NCI-H2107 treated with DMSO at 0.1 percent for 48 hours (cell line): Measurements from ENCODE around the gene PAQR5.
"Not testable (repeated sequence)": the region's sequence is repeated elsewhere in the genome, so short reads cannot be mapped to it uniquely, and the experiment has no call there.

Source experiments
- DNase-seq: peaks from one replicate; lab custom pipeline; 2025; ENCODE audit not compliant: unreplicated experiment; lab: John Stamatoyannopoulos, UW

Gene PAQR5, protein sequence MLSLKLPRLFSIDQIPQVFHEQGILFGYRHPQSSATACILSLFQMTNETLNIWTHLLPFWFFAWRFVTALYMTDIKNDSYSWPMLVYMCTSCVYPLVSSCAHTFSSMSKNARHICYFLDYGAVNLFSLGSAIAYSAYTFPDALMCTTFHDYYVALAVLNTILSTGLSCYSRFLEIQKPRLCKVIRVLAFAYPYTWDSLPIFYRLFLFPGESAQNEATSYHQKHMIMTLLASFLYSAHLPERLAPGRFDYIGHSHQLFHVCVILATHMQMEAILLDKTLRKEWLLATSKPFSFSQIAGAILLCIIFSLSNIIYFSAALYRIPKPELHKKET

DNA sequence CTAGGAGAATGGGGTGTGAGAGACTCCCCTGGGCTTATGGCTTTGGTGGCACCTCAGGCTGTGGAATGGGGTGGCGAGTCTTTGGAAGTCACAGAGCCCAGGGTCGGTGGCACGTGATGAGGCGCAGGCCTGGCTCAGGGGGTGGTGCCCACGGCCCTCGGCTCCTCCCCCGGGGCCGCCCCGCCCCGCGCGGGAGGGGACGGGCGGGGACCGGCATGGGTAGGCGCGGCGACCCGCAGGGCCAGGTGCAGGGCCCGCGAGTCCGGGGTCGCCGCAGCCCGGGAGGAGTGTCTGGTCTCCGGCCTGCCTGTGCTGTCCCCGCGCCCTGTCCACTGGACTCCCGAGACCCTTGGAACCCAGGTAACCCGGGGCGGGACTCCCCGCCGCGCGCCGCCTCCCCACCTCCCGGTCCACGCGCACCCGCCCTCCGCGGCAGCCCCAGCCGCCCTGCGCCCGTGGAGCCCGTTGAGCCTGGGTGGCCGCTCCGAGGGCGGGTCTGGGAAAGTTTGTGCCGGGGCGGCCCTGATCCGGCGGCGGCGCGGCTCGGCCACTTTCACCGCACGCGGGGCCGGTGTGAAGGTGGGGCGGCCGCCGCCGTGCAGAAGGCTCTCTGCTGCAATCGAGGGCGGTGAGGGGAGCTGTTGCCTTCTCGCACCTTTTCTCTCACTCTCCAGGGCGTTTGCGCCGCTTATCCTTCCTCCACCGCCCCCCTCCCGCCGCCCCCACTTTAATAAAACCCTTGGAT lies at the start of gene PAQR5:
TSS of gene PAQR5 (plus strand) at position 216 of the 745 bp plus-strand sequence. CDS start 61,169 bp downstream, outside the sequence.
- DNase-seq: no peak

DNA sequence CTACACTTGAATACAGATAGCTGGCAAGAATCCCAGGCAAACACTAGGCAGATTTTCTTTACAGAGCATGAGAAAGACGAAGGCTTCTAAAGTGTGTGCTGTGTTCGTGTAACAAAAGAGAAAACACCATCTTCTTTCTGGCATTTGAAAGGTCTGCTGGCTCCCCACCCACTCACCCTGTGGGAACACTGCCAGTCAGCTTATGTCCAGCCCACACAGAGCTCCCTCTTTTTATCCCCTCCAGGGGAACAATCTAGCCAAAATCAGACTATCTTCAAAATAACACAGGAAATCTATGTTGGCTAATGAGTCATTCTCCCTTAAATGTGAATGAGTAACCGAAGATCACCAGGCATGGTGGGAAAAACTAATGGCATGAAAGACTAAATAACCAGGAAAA lies 45.6 kb upstream of the PAQR5 start:
- DNase-seq: no peak

DNA sequence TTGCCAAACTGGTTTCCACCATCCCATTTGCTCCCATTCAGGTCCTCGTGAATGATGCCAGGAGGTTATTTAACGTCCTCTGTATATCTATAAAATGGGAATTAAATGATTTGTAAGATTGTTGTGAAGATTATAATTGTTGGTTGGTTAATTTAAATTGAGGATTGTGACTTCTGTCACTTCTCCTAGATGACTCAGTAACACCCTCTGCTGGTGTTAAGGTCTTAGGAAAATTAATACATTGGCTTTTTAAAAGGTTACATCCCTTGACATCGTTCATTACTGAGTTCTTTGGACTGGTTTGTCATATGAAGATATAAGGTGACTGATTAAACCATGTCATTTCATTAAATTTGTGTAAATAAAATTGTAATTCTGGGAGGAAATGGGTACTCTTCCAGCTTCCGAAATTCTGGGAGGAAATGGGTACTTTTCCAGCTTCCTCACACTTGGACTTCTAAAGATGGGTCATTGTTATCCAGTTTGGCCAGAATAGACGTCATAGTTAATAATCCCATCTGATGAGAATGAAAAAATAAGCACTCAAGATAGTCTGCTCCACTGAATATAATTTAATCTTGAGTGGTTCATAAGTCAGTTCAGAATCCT lies 33.3 kb upstream of the PAQR5 start:
- DNase-seq: no peak

DNA sequence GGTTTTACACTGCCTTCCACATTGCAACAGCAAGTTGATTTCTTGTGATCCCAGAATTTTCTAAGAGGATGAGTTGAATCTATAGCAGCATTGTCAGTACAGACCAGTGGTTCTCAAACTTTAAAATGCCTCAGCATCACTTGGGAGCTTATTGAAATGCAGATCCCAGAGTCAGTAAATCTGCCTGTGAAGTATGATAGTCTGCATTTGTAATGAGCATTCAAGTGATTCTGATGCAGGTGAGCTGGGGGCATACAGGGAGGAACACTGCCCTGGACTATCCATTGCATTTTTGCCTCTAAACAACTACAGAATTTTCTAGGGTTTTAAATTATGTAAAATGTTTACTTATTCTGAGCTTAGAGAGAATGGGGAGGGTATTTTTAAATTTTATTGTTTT lies 27.5 kb upstream of the PAQR5 start:
- DNase-seq: no peak

DNA sequence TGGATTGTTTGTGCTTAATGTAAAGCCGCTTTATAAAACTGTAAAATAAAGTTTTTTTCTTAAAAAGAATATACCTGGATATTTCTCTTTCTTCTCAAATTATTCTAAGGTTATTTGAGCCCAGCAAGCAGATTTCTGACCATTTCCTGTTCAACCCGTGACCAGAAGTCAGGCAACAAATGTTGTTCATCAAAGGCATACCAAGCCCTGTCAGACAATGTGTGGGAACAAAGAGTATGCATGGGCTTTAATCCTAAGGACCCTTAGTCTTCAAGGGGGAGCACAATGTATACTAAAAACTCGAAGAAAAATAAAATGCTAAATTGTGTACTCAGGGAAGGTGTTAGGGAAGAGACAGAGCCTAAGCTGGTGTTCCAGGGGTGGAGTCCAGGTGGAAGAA lies 26.6 kb upstream of the PAQR5 start:
- no peak for DNase-seq

DNA sequence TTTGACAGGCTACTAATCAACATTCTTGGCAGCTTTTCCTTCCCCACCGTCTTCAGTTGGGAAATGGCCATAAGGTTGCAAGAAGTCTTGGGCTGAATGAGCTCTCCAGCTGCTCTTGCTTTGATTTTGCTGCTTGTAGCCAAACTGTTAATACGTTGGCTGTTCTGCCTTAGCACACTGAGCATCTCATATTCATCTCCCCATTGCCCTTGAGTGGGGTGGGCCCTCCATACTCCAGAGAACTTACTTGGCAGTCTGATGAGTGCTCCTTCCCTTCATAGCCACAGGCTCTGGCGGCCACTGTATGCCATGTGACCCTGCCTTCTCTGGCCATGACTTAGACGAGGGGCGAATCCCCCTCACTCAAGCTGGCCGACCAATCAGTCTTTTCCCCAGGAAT lies 25.8 kb upstream of the PAQR5 start:
- no peak for DNase-seq

DNA sequence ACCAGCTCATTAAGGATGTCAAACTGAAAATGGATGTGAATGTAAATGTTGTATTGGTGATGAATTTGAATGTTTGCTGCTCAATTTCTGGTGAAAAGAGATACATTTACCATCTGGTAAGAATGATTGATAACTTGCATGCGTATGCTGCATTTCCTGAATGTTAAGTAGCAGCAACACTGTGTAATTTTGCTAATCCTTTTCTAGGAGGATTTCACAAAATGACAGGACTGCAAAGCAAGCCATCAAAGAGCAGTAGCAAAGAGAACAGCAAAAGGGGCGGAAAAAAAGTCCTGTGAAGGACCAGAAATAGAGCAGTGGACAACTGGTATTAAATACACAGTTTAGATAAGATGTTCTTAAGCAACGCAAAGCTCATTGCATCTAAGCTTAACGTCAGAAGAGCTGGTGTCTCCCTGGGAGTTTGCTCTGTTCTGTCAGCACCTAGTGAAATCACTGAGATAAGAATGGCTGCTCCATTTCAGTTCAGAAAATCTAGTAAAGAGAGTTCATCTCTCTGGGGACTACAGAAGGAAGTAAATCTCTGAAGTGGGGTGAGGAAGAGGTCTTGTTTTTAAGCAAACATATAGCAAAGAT lies 23.5 kb upstream of the PAQR5 start:
- no peak for DNase-seq

DNA sequence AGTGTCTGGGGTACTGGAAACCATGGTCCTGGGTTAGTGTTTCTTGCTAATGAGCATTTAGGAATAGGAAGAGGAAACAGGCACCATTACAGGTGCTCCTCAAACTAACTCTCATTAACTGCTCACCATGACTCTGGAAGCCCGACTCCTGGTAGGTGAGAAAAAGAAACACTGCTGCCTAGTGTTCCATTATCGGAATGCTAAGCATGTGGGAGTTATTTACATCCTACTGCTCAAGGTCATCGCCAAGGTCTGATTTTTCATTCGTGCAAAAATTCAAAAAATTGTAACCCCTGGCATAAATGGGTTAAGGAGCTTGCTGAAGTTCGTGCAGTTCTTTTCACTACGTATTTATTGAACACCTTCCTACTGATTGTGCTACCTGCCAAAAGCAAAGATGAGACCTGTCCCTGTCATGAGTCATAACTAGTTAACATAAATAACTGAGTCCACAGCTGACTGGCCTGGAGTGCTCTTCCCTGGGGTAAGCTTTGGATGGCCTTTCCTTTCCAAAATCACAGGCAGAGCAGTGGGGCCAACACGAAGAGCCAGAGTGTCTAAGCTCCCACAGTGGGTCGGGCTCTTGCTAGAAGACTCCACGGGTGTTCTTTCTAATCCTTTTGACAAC lies 22.7 kb upstream of the PAQR5 start:
- DNase-seq: no peak

DNA sequence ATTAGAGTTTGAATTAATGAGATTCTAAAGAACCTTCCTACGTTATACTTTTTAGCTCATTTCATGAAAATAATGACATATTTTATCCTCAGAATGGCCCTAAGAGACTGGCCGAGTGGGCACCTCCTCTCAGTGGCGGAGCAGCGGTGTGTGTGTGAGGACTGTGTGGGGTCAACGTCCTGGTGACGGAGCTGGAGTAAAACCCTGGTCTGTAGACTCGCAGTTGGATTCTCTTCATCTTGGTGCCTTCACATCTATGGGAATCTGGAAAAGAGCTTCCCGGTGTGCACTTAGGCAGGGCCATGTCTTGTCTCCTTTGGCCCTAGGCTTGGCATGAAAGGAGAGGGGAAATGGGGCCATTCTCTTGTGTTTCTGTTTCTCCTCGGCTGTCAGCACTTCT lies 21.4 kb upstream of the PAQR5 start:
- no peak for DNase-seq

DNA sequence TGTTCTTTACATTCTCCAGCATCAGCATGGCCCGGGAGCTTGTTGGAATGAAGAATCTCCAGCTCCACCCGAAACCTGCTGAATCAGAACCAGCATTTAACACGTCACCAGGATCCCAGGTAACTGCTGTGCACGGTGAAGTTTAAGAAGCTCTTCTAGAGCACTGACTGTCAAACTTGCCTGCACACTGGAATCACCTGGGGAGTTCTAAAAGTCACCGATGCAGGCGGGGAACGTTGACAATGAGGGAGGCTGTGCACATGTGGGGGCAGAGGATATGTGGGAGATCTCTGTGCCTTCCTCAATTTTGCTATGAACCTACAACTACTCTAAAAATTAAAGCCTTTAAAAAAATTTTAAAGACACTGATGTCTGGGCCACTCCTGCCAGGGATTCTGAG lies 19.1 kb upstream of the PAQR5 start:
- DNase-seq: no peak

DNA sequence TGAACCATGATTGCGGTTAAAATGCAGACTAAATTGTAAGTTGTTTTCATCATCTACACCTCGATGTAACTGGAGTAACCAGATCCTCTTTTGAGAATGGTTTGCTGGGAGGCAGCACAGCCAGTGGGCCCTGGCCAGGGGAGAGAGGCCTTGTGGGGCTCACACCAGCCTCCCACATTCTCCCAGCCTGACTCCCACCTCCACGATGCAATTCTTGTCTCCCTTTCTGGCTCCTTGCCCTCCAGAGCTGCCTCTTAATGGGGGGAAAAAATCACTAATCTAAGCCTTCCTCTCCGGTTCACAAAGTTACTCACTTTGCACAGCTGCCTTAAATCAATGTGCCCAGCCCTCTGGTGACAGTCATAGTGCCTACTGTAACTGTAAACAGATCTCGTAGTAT lies 17.9 kb upstream of the PAQR5 start:
- DNase-seq: no peak

DNA sequence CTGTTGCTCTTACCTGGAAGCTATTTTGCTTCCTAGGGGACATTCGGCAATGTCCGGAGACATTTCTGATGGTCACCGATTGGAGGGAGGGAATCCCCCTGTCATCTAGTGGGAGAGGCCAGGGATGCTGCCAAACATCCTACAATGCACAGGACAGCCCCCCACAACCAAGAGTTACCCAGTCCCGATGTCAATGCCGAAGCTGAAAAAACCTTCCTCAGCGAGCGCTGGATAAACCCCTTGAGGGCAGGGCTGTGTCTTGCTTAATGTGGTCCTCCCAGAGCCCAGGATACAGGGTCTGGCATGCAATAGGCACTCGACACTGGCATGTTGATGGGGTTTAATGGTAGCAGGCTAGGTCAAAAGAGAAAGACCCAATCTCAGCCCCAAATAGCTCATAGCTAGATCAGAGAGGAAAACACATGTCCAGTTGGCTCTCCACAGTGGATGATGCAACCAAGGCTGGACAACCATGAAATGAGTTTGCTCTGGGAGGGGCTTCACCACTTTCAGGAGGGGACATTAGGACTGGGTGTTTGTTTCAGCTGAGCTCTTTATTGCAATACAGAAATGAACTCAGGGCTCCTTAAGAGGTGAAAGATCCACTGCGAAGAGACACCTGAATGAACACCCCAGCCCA lies 16.5 kb upstream of the PAQR5 start:
- DNase-seq: no peak

DNA sequence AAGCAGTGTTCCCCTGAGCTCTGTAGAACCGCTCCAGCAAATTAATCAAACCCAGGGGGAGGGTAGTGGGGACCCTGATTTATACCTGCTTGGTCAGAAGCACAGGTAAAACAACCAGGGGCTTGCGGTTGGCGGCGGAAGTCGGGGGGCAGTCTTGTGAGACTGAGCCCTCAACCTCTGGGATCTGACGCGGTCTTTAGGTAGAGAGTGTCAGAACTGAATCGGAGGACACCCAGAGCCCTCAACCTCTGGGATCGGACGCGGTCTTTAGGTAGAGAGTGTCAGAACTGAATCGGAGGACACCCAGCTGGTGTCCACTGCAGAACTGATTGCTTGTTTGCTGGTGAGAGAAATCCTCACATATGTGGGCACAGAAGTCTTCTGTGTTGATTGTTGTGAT lies 12.9 kb upstream of the PAQR5 start:
- DNase-seq: no peak

DNA sequence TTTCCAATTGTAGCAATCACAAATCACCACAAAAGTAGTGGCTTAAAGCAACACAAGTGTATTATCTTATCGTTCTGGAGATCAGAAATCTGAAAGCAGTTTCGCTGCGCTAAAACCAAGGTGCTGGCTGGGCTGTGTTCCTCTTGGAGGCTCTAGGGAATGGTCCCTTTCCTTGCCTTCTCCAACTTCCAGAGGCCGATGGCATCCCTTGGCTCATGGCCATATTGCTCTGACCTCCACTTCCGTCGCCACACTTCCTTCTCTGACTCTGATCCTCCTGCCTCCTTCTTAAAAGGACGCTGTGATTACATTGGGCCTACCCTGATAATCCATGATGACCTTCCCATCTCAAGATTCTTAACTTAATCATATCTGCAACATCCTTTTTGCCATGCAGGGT lies 10.7 kb upstream of the PAQR5 start:
- no peak for DNase-seq

DNA sequence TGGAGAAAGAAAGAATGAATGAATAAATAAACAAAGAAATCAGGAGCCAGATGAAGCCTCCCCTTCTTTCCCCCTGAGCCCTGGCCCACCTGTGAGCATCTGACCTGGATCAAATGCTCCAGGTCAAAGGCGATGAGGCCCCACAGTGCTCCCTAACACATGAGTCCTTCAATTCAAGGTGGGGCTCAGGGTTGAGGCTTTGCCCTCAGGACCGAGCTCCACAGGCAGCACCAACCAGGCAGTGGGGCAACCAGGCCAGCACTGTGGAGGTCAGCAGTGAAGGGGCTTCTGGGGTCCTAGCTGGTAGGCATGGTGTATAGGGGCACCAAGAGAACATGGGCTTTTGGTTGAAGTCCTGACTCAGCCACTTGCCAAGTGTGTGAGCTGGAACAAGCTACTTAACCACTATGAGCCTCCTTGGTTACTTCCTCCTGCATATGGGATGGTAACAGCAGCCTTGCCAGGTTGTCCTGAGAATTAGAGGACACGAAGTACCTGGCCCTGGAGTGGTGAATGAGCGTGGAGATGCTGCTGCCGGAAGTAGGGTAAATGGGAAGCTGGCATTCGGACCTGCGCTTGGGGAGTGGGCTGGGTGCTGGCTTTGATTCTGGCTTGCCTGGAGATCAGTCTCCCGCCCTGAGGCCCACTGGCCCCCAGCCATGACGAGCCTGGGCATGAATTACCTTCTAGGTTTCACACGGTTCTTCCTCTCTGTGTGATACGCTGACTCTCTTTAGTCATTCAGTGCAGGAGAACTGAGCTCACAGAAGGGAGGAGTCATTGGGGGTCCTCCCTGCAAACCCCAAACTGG lies 10.0 kb upstream of the PAQR5 start:
- DNase-seq: no peak

DNA sequence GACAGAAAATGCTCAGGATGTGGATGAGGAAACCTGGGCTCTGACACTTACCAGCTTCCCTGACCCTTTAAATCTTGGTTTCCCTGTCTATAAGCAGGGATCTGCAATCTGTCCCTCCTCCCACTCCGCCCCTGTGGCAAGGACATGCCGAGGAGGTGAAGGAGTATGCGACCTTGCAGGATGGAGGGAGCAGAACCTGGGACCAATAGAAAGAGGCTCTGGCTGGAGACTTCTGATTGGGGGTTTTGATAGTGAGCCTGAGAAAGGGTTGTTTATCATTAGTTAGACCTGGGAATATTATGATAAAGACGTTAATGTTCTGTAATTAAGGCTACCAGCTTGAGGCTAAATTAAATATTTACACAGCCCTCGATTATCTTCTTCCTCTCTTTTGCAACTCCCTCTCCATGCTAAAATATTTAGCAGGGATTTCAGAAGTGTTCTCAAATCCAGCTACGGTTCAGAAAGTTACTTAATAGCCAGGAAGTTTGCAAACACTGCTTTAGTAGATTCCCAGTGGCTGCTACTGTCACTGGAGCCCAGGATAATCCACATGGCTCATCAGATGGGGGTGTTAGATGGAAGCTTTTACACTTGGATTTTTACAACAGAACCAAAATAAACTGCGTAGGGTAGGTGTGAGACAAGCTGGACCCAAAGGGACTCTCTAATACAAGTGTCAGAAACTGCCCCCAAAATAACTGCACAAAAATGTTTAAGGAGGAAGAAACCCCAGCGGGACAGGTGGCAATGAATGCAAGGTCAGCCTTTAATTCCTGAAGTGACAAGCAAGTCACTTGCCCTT lies 9.2 kb upstream of the PAQR5 start:
- no peak for DNase-seq

DNA sequence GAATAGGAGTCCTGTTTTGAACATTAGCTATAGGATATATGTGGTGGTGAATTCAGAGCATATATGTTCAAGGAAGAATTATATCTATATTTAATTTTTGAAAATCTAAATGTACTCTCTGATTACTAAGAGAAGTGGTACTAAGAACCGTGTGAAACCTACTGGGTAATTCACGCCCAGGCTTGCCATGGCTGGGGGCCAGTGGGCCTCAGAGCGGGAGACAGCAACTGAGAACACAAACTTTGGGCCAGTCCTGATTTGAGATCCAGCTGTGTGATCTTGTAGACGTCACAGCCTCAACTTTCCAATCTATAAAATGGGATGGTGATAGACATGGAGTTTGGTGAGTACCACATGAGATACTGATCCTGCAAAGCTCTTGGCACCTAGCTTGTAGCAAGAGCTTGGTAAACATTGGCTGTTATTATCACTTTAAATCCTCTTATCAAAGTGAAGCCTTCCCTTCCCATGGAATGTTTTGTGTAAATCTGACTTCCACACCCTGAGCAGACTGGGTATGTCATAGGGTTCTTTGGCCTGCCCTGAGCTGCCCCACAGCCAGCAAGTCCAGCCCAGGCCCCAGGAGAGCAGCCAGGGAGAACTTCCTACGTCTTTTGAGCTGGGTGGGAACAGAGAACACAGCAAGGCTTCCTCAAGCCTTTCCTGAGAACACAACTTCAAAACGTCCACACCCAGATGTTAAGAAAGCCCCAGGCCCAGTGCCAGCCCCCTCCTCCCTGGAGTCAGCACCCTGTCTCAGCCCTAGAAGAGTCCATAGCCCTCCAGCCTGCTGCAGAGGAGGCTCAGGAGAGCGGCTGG lies 8.2 kb upstream of the PAQR5 start:
- DNase-seq: no peak

DNA sequence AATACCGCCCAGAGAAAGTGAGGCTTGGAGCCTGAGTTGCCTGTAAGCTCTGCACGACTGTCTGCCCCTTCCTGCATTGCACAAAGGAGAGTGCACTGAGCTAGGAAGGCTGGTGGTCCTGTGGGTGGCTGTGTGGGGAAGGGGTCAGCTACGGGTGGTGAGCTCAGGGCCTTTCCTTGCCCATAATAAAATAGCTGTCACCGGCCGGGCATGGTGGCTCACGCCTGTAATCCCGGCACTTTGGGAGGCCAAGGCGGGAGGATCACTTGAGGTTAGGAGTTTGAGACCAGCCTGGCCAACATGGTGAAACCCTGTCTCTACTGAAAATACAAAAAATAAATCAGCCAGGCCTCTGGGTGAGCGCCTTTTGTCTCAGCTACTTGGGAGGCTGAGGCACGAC lies 7.1 kb upstream of the PAQR5 start:
- not testable (repeated sequence) for DNase-seq
